H1 (cell line): ENCODE measurements around the gene MAP1B. TPM values are rescaled to one million over a fixed set of nuclear protein-coding genes. Genes with fewer than 3 reads are reported as not detected.

ENCODE experiments used
- CTCF ChIA-PET: fragments of 300-600 bp; sonication (Branson Sonifier 250); formaldehyde crosslinking; loops from one replicate; lab custom pipeline; 2021; ENCODE audit not compliant: partially characterized antibody; lab: Charles Lee
- POLR2A ChIA-PET: fragments of 300-600 bp; sonication (Branson Sonifier 250); formaldehyde crosslinking; loops from one replicate; lab custom pipeline; 2021; ENCODE audit warnings: inconsistent platforms; ENCODE audit not compliant: partially characterized antibody; lab: Charles Lee
- DNase-seq, 2 experiments: peaks; one replicate each; pipeline versions ENCODE4 v3.0.0 to v3.0.0-alpha.2; 2010 to 2022; ENCODE audit warnings: low spot score in 2 of 2, low read depth in 1 of 2, mixed read lengths in 1 of 2
- FAIRE-seq: peaks from 2 replicates; lab custom pipeline; 2011; peaks lifted over from hg19 to GRCh38; lab: Jason Lieb, UNC
- H2AFZ ChIP-seq: 2 replicates; pipeline ENCODE4 v1.8.1; 2012; ENCODE audit warnings: low read length, inconsistent platforms
- H2AK5ac ChIP-seq: 2 replicates; pipeline ENCODE4 v1.6.1; 2013; ENCODE audit warnings: low read depth, low read length
- H2BK120ac ChIP-seq: replicated peaks from 2 replicates; pipeline ENCODE3; 2013; ENCODE audit warnings: low read depth, low read length, inconsistent platforms
- H2BK12ac ChIP-seq: 2 replicates; pipeline ENCODE4 v1.6.1; 2013; ENCODE audit warnings: low read depth, low read length
- H2BK15ac ChIP-seq: 2 replicates; pipeline ENCODE4 v1.6.1; 2013; ENCODE audit warnings: low read length
- H2BK20ac ChIP-seq: 2 replicates; pipeline ENCODE4 v1.6.1; 2013; ENCODE audit warnings: low read length
- H2BK5ac ChIP-seq: 2 replicates; pipeline ENCODE4 v1.6.1; 2013; ENCODE audit warnings: low read depth, low read length
- H3K14ac ChIP-seq: 2 replicates; pipeline ENCODE4 v1.6.1; 2013; ENCODE audit warnings: inconsistent platforms; ENCODE audit not compliant: insufficient read length
- H3K18ac ChIP-seq: 2 replicates; pipeline ENCODE4 v1.6.1; 2013; ENCODE audit warnings: low read length; ENCODE audit errors: extremely low read depth
- H3K23ac ChIP-seq: 2 replicates; pipeline ENCODE4 v1.6.1; 2013; ENCODE audit warnings: inconsistent platforms; ENCODE audit not compliant: insufficient read length
- H3K23me2 ChIP-seq: 2 replicates; pipeline ENCODE4 v1.6.1; 2013; ENCODE audit warnings: low read depth, low read length
- H3K27ac ChIP-seq: 2 replicates; pipeline ENCODE4 v1.6.1; 2011; ENCODE audit warnings: low read depth, low read length, inconsistent platforms
- H3K27me3 ChIP-seq, 4 experiments: replicated peaks in 1 of 4; 1 replicate in 1 of 4; 2 replicates in 3 of 4; pipeline versions ENCODE4 v1.6.1 to v1.8.1; 2011 to 2013; ENCODE audit warnings: low read length in 3 of 4, mild to moderate bottlenecking in 3 of 4, inconsistent platforms in 2 of 4, mixed read lengths in 2 of 4, moderate library complexity in 1 of 4; ENCODE audit not compliant: control insufficient read depth in 3 of 4, insufficient read depth in 3 of 4; ENCODE audit errors: extremely low read depth in 1 of 4
- H3K36me3 ChIP-seq, 4 experiments: 2 replicates each; pipeline versions ENCODE4 v1.6.1 to v1.8.1; 2011 to 2013; ENCODE audit warnings: mild to moderate bottlenecking in 4 of 4, low read length in 3 of 4, moderate library complexity in 2 of 4, control low read depth in 1 of 4, inconsistent platforms in 1 of 4; ENCODE audit not compliant: insufficient read depth in 4 of 4, control insufficient read depth in 2 of 4
- H3K4ac ChIP-seq: replicated peaks from 2 replicates; pipeline ENCODE3; 2013; ENCODE audit warnings: low read length, low read depth, mixed read lengths, inconsistent platforms; ENCODE audit not compliant: insufficient read length
- H3K4me1 ChIP-seq, 4 experiments: replicated peaks in 1 of 4; 1 replicate in 1 of 4; 2 replicates in 3 of 4; pipeline versions ENCODE4 v1.6.1 to v1.8.1; 2011 to 2013; ENCODE audit warnings: low read length in 3 of 4, inconsistent platforms in 2 of 4, mixed read lengths in 1 of 4; ENCODE audit not compliant: insufficient read depth in 4 of 4, control insufficient read depth in 3 of 4
- H3K4me2 ChIP-seq, 2 experiments: 2 replicates each; pipeline versions ENCODE4 v1.6.1 to v1.8.1; 2011 to 2013; ENCODE audit warnings: low read depth in 2 of 2, low read length in 2 of 2, control low read depth in 1 of 2, inconsistent platforms in 1 of 2, mild to moderate bottlenecking in 1 of 2; ENCODE audit not compliant: insufficient read depth in 1 of 2
- H3K4me3 ChIP-seq, 4 experiments: fragments of 200-600, 300-600 bp in 1 of 4; sonication (generic), shearing (Covaris generic), sonication (Bioruptor Twin) in 1 of 4; 2 replicates each; pipeline versions ENCODE4 v1.5.1 to v1.8.1; 2011 to 2016; ENCODE audit warnings: low read length in 4 of 4, low read depth in 3 of 4, control low read depth in 2 of 4, inconsistent platforms in 2 of 4, mild to moderate bottlenecking in 2 of 4, mixed read lengths in 1 of 4, moderate library complexity in 1 of 4; ENCODE audit not compliant: insufficient read depth in 2 of 4; ENCODE audit errors: extremely low read depth in 1 of 4
- H3K56ac ChIP-seq: replicated peaks from 2 replicates; pipeline ENCODE3; 2013; ENCODE audit warnings: low read depth, mild to moderate bottlenecking, mixed read lengths, low read length, inconsistent platforms; ENCODE audit not compliant: insufficient read length
- H3K79me1 ChIP-seq: 2 replicates; pipeline ENCODE4 v1.6.1; 2013; ENCODE audit warnings: low read depth, low read length, control low read depth
- H3K79me2 ChIP-seq, 2 experiments: 2 replicates each; pipeline versions ENCODE4 v1.6.1 to v1.8.1; 2012 to 2013; ENCODE audit warnings: low read length in 2 of 2, mild to moderate bottlenecking in 2 of 2, inconsistent platforms in 1 of 2; ENCODE audit not compliant: insufficient read depth in 2 of 2, control insufficient read depth in 1 of 2
- H3K9ac ChIP-seq, 4 experiments: replicated peaks in 1 of 4; 1 replicate in 1 of 4; 2 replicates in 3 of 4; pipeline versions ENCODE4 v1.6.1 to v1.8.1; 2011 to 2013; ENCODE audit warnings: low read depth in 3 of 4, low read length in 3 of 4, control low read depth in 2 of 4, mild to moderate bottlenecking in 2 of 4, moderate library complexity in 2 of 4, inconsistent platforms in 1 of 4; ENCODE audit errors: extremely low read depth in 1 of 4
- H3K9me3 ChIP-seq, 2 experiments: 2 replicates each; pipeline versions ENCODE4 v1.6.1 to v1.8.1; 2012 to 2013; ENCODE audit warnings: mild to moderate bottlenecking in 2 of 2, moderate library complexity in 2 of 2, control low read depth in 1 of 2, inconsistent platforms in 1 of 2, low read depth in 1 of 2, low read length in 1 of 2, mixed read lengths in 1 of 2; ENCODE audit not compliant: insufficient read depth in 2 of 2
- H4K20me1 ChIP-seq, 2 experiments: replicated peaks in 1 of 2; 2 replicates each; pipeline versions ENCODE3 to v1.8.1; 2011 to 2013; ENCODE audit warnings: inconsistent platforms in 2 of 2, low read length in 2 of 2, mild to moderate bottlenecking in 1 of 2; ENCODE audit not compliant: insufficient read depth in 2 of 2, control insufficient read depth in 1 of 2
- H4K5ac ChIP-seq: 2 replicates; pipeline ENCODE4 v1.6.1; 2013; ENCODE audit warnings: low read length, low read depth, mixed read lengths, inconsistent platforms; ENCODE audit not compliant: insufficient read length
- H4K8ac ChIP-seq: 2 replicates; pipeline ENCODE4 v1.8.0; 2013; ENCODE audit warnings: mild to moderate bottlenecking, moderate library complexity, low read length, inconsistent platforms; ENCODE audit not compliant: insufficient read depth; ENCODE audit errors: extremely low read depth
- H4K91ac ChIP-seq: replicated peaks from 2 replicates; pipeline ENCODE3; 2013; ENCODE audit warnings: low read length, mixed read lengths, inconsistent platforms; ENCODE audit not compliant: insufficient read length
- CEBPB ChIP-seq: IDR thresholded peaks from 2 replicates; pipeline ENCODE4 v1.6.1; 2012; ENCODE audit warnings: low read depth, low read length
- CREB1 ChIP-seq: IDR thresholded peaks from 2 replicates; pipeline ENCODE4 v1.6.1; 2012; ENCODE audit warnings: inconsistent platforms
- CTBP2 ChIP-seq: IDR thresholded peaks from 2 replicates; pipeline ENCODE4 v1.7.0; 2011; ENCODE audit warnings: borderline replicate concordance, mild to moderate bottlenecking, moderate library complexity, mixed read lengths, low read length; ENCODE audit not compliant: insufficient read depth, insufficient read length
- HDAC6 ChIP-seq: IDR thresholded peaks from one replicate; pipeline ENCODE4 v1.7.1; 2012; ENCODE audit warnings: low read depth, mild to moderate bottlenecking, inconsistent platforms, low read length, moderate library complexity
- JUN ChIP-seq: IDR thresholded peaks from 2 replicates; pipeline ENCODE4 v1.6.1; 2011; ENCODE audit warnings: low read depth, mild to moderate bottlenecking, improper control_type of control experiment, low read length
- PHF8 ChIP-seq: fragments of 200-600 bp; sonication (generic); conservative IDR thresholded peaks from 2 replicates; pipeline ENCODE4 v1.7.1; 2012; ENCODE audit warnings: low read depth, mild to moderate bottlenecking, inconsistent platforms, low read length, moderate library complexity
- RNF2 ChIP-seq: fragments of 200-900, 300-1000 bp; sonication (generic); IDR thresholded peaks from 2 replicates; pipeline ENCODE4 v1.7.1; 2016; ENCODE audit warnings: borderline replicate concordance, low read depth, mild to moderate bottlenecking, antibody characterized with exemption, low read length; ENCODE audit not compliant: poor library complexity, severe bottlenecking; ENCODE audit errors: missing control alignments
- SIRT6 ChIP-seq: IDR thresholded peaks from one replicate; pipeline ENCODE4 v1.7.1; 2012; ENCODE audit warnings: low read length, inconsistent platforms
- SP1 ChIP-seq: IDR thresholded peaks from 2 replicates; pipeline ENCODE4 v1.6.1; 2011; ENCODE audit warnings: low read depth, low read length
- TBP ChIP-seq: IDR thresholded peaks from 2 replicates; pipeline ENCODE4 v1.6.1; 2011; ENCODE audit warnings: low read depth, low read length, improper control_type of control experiment
- YY1 ChIP-seq: IDR thresholded peaks from 2 replicates; pipeline ENCODE4 v1.6.1; 2011; ENCODE audit warnings: low read depth, mild to moderate bottlenecking, low read length
- WGBS, 2 experiments: shearing (Covaris generic) in 1 of 2; methylation state at CpG; one replicate each; pipeline versions ENCODE4 v1.1.6 to v1.1.7; 2013 to 2015; ENCODE audit warnings: low lambda C conversion rate in 2 of 2, mixed read lengths in 2 of 2, inconsistent platforms in 1 of 2, low coverage in 1 of 2, missing lambda C conversion rate in 1 of 2; ENCODE audit not compliant: insufficient replicate concordance in 2 of 2, insufficient coverage in 1 of 2, insufficient read length in 1 of 2; ENCODE audit errors: extremely low coverage in 1 of 2, missing lambda C conversion rate in 1 of 2; 5-methylcytosine and 5-hydroxymethylcytosine counted together
- polyA plus RNA-seq, 7 experiments: library from polyadenylated mRNA; depleted of rRNA in 3 of 7; stranded (reverse) in 5 of 7; unstranded in 2 of 7; fragments of >200 nt in 5 of 7; fragments of 200-250 nt in 2 of 7; gene quantifications; 1 replicate in 5 of 7; 2 replicates in 1 of 7; 4 replicates in 1 of 7; pipeline versions ENCODE4 v1.2.1 to v1.2.3, GENCODE V29; 2011 to 2013; ENCODE audit warnings: missing spikeins in 2 of 7, mixed read lengths in 2 of 7
- total RNA-seq: library from RNA; stranded (reverse); fragmentation: NEBNext Ultra II Directional; extraction: Animal tissue kit (Norgen Biotek cat#: 25700); gene quantifications from 2 replicates; pipeline ENCODE4 v1.2.1, GENCODE V29; 2021

MAP1B gene
- total and polyA plus RNA-seq, 2 of the 8 experiments (the other 6 are each of a cell fraction or from before 2014, with no cell fraction given), result 24.5 to 120 TPM

DNA sequence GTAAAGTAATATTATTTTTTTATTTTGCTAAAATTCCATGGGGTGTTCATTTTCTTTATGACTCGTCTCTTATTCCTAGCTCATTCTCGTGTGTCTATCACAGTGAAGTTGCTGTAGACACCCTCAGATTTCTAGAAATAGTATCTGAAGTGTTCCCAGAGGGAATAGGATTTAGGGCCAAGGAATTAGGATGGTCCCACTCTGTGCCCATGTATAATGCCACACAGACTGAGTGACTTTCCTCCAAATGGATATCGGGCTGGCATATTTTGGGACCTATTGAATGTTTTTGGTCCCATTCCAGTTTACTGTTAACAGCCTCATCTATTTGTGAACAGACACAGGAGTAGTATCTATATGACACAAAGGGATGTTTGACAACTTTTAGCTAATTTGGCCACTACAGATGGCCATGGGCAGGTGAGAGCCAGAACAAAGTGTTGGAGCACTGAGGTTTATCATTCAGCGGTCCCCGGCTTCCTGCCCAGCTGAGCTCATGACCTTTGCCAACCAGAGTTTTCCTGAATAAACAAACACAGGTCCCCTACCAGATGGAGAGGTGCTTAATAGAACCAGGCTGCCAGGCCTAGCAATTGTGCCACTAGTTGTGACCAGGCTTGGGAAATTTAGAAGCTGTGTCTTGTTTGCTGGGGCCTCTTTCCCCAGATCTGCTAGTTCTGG is 46.9 kb downstream of the MAP1B start:
- no peak overlapping the region for H3K4ac ChIP-seq
- no peak overlapping the region for H2BK12ac ChIP-seq
- no peak for DNase-seq
- H2BK15ac ChIP-seq, result no peak overlapping the region
- H3K4me2 ChIP-seq, result no peak overlapping the region
- peaks cover 0 to 2% of the 10 kb centered on the region in 2 experiments for H4K20me1 ChIP-seq
- no peak overlapping the region for H2BK120ac ChIP-seq
- H3K9ac ChIP-seq, result no peak overlapping the region
- H3K36me3 ChIP-seq, result no peaks in the 10 kb centered on the region
- H2BK20ac ChIP-seq, result no peak overlapping the region
- ChIA-PET POLR2A (interaction anchor here (1.3 to 2.1 kb wide), 2 partner anchors 9 to 13 kb away, joined by 4 to 7 read pairs; no protein-coding TSS in a partner anchor), CTCF (interaction anchor here (0.5 to 0.9 kb wide), 3 partner anchors 10 to 73 kb away, joined by 3 to 4 read pairs (median 3); no protein-coding TSS in a partner anchor)
- no peak overlapping the region for H4K91ac ChIP-seq
- no peaks in the 10 kb centered on the region for H3K9me3 ChIP-seq
- no peak overlapping the region for H2BK5ac ChIP-seq
- no peak overlapping the region for H2AK5ac ChIP-seq
- peaks cover 0 to 21% of the 10 kb centered on the region in 2 experiments; a peak in 3 of 4 replicates for H3K79me2 ChIP-seq
- no peak overlapping the region for H4K5ac ChIP-seq
- H3K4me3 ChIP-seq, result no peak overlapping the region
- no peak for FAIRE-seq
- no peak overlapping the region for H3K56ac ChIP-seq
- H2AFZ ChIP-seq, result no peak overlapping the region
- no peaks in the 10 kb centered on the region for H3K79me1 ChIP-seq
- no peak overlapping the region for H3K23ac ChIP-seq
- no peak overlapping the region for H4K8ac ChIP-seq
- H3K18ac ChIP-seq, result no peak overlapping the region
- H3K4me1 ChIP-seq, result peaks cover 0 to 27% (median 14%) of the 10 kb centered on the region in 4 experiments; a peak in 4 of 7 replicates
- no peak overlapping the region for H3K14ac ChIP-seq
- TF ChIP-seq SIRT6, result no peak
- no peak for TF ChIP-seq PHF8
- no peak for TF ChIP-seq RNF2
- TF ChIP-seq TBP, result no peak
- TF ChIP-seq YY1, result no peak
- TF ChIP-seq SP1, result no peak
- TF ChIP-seq HDAC6, result no peak
- no peak for TF ChIP-seq CTBP2
- TF ChIP-seq CREB1, result no peak
- TF ChIP-seq CEBPB, result no peak
- TF ChIP-seq JUN, result no peak
- WGBS, 2 experiments, result 95% methylated on average over 5 of the region's 5 CpGs; no CpG with 5 or more reads in 1 of the 2 experiments
- H3K27me3 ChIP-seq, result no peaks in the 10 kb centered on the region
- H3K27ac ChIP-seq, result no peak overlapping the region
- H3K23me2 ChIP-seq, result no peaks in the 10 kb centered on the region
